HepG2 (cell line): ENCODE measurements around the gene AIF1. TPM values are rescaled to one million over a fixed set of nuclear protein-coding genes. Genes with fewer than 3 reads are reported as not detected.

Experiments used
- ARID5B ChIP-seq: IDR thresholded peaks from 2 replicates; pipeline ENCODE4 v1.4.0; 2020; ENCODE audit warnings: mild to moderate bottlenecking, missing genetic modification reagents
- ATRX ChIP-seq: sonication (generic); formaldehyde crosslinking; IDR thresholded peaks from 2 replicates; pipeline ENCODE4 v1.4.0; 2020; ENCODE audit warnings: missing genetic modification reagents, borderline replicate concordance
- BRCA1 ChIP-seq: sonication (generic); formaldehyde crosslinking; IDR thresholded peaks from 2 replicates; pipeline ENCODE4 v1.4.0; 2020; ENCODE audit warnings: missing genetic modification reagents
- CAMTA2 ChIP-seq: sonication (generic); formaldehyde crosslinking; IDR thresholded peaks from 2 replicates; pipeline ENCODE4 v1.4.0; 2020; ENCODE audit warnings: mild to moderate bottlenecking, missing genetic modification reagents, borderline replicate concordance
- JARID2 ChIP-seq: sonication (generic); formaldehyde crosslinking; IDR thresholded peaks from 2 replicates; pipeline ENCODE4 v1.8.1; 2023; ENCODE audit warnings: missing genetic modification reagents, inconsistent platforms; ENCODE audit not compliant: insufficient replicate concordance
- MEIS1 ChIP-seq: sonication (generic); formaldehyde crosslinking; IDR thresholded peaks from 2 replicates; pipeline ENCODE4 v1.9.0; 2021; ENCODE audit warnings: mild to moderate bottlenecking, missing genetic modification reagents, moderate library complexity, borderline replicate concordance
- NBN ChIP-seq: fragments of 450-650 bp; conservative IDR thresholded peaks from 2 replicates; pipeline ENCODE4 v1.6.1; 2017
- NCOR1 ChIP-seq: fragments of 200-600 bp; sonication (generic); IDR thresholded peaks from 2 replicates; pipeline ENCODE4 v1.7.0; 2017; ENCODE audit warnings: antibody characterized with exemption, low read length, borderline replicate concordance
- NFYC ChIP-seq: IDR thresholded peaks from 2 replicates; pipeline ENCODE4 v1.6.1; 2016; ENCODE audit warnings: missing genetic modification reagents, missing compliant biosample characterization
- SNAPC5 ChIP-seq: sonication (generic); formaldehyde crosslinking; IDR thresholded peaks from 2 replicates; pipeline ENCODE4 v1.8.1; 2023; ENCODE audit warnings: mild to moderate bottlenecking, missing genetic modification reagents, borderline replicate concordance
- TBL1XR1 ChIP-seq: fragments of 150-350 bp; IDR thresholded peaks from 2 replicates; pipeline ENCODE4 v1.6.1; 2014; ENCODE audit warnings: borderline replicate concordance, low read length; ENCODE audit not compliant: partially characterized antibody
- THAP9 ChIP-seq: sonication (generic); formaldehyde crosslinking; IDR thresholded peaks from 2 replicates; pipeline ENCODE4; 2020; ENCODE audit warnings: missing genetic modification reagents, mild to moderate bottlenecking, borderline replicate concordance
- U2AF2 ChIP-seq: fragments of 200-400 bp; formaldehyde crosslinking; IDR thresholded peaks from 2 replicates; pipeline ENCODE4 v1.6.1; 2017; ENCODE audit warnings: low read depth, mild to moderate bottlenecking, low read length
- ZNF30 ChIP-seq: sonication (generic); formaldehyde crosslinking; IDR thresholded peaks from 2 replicates; pipeline ENCODE4 v1.5.0; 2020; ENCODE audit warnings: mild to moderate bottlenecking, missing genetic modification reagents
- ZNF326 ChIP-seq: sonication (generic); formaldehyde crosslinking; IDR thresholded peaks from 2 replicates; pipeline ENCODE4 v1.4.0; 2020; ENCODE audit warnings: missing genetic modification reagents, borderline replicate concordance
- ZNF512 ChIP-seq: sonication (generic); formaldehyde crosslinking; IDR thresholded peaks from 2 replicates; pipeline ENCODE4 v1.4.0; 2020; ENCODE audit warnings: mild to moderate bottlenecking, missing genetic modification reagents
- ZNF710 ChIP-seq: sonication (generic); formaldehyde crosslinking; IDR thresholded peaks from 2 replicates; pipeline ENCODE4 v1.5.0; 2020; ENCODE audit warnings: mild to moderate bottlenecking, missing genetic modification reagents, borderline replicate concordance
- ZNF878 ChIP-seq: sonication (generic); formaldehyde crosslinking; IDR thresholded peaks from 2 replicates; pipeline ENCODE4 v1.8.1; 2023; ENCODE audit warnings: mild to moderate bottlenecking, missing genetic modification reagents, moderate library complexity
- polyA plus RNA-seq, 8 experiments: library from polyadenylated mRNA; depleted of rRNA in 3 of 8; stranded (reverse) in 7 of 8; unstranded in 1 of 8; fragments of >200 nt; fragmentation: Illumina TruSeq in 4 of 8; extraction: Trizol in 4 of 8; gene quantifications; 2 replicates each; pipeline versions ENCODE4 v1.2.1 to v1.2.3, GENCODE V29; 2011 to 2016; ENCODE audit warnings: low read depth in 4 of 8, missing spikeins in 1 of 8, mixed read lengths in 1 of 8; ENCODE audit not compliant: insufficient read depth in 1 of 8
- total RNA-seq, 5 experiments: library from RNA; depleted of rRNA; stranded (reverse); fragments of >200 nt; fragmentation: Illumina TruSeq; extraction: Trizol; gene quantifications; 2 replicates each; pipeline ENCODE4 v1.2.3, GENCODE V29; 2016; ENCODE audit warnings: low read depth in 1 of 5

AIF1 gene
- total and polyA plus RNA-seq, 2 of the 13 experiments (the other 11 are each of a cell fraction or from before 2014, with no cell fraction given), result 1.5 TPM; not detected in 1

GRCh38 chr6:31619805-31620585 lies 5.0 kb downstream of the AIF1 start (continued):
- TF ChIP-seq TBL1XR1 (peak; percentile 78), MEIS1 (peak; percentile 87; the same call in 1 of the 2 replicates), BRCA1 (0 out of 2 replicates have a peak, but pooled peaks have one; percentile 67), ARID5B (CRISPR knock-in tag) (no peak; the same call in 1 of the 2 replicates), NBN (no peak), U2AF2 (no peak), JARID2 (CRISPR knock-in tag) (no peak), ZNF878 (CRISPR knock-in tag) (peak; percentile 80; the same call in 1 of the 2 replicates), ATRX (no peak), ZNF30 (no peak), CAMTA2 (CRISPR knock-in tag) (peak; percentile 12; the same call in 1 of the 2 replicates), ZNF326 (no peak), NFYC (CRISPR knock-in tag) (peak; percentile 79), ZNF710 (CRISPR knock-in tag) (no peak), ZNF512 (CRISPR knock-in tag) (no peak), THAP9 (CRISPR knock-in tag) (no peak; the same call in none of the 2 replicates), NCOR1 (peak; percentile 31; the same call in 1 of the 2 replicates), SNAPC5 (CRISPR knock-in tag) (peak; percentile 97)
